Measurements from ENCODE around the gene RHOT2. TPM values are rescaled to one million over a fixed set of nuclear protein-coding genes. Genes with fewer than 3 reads are reported as not detected.
A peak's percentile ranks its signal among the peaks of the same experiment; 100 is the strongest.

The RHOT2 gene
- total RNA-seq, 1 experiment from 2014 or later, result 210 TPM

- Histone ChIP-seq H3K27ac (ENCODE audit: insufficient read length, low read depth, low read length) (no peak overlapping the region), H2BK5ac (ENCODE audit: insufficient read length, low read length) (no peak overlapping the region), H2BK120ac (ENCODE audit: low read depth, low read length, poor library complexity, severe bottlenecking) (no peak overlapping the region), H3K4me1 (ENCODE audit: insufficient read depth, low read length) (no peaks in the 10 kb centered on the region), H3K4ac (ENCODE audit: low read depth, low read length) (no peak overlapping the region), H3K79me1 (ENCODE audit: insufficient read depth, low read depth, low read length, poor library complexity, severe bottlenecking) (no peaks in the 10 kb centered on the region), H3K4me2 (ENCODE audit: insufficient read depth, insufficient read length, low read length) (peak overlapping the region; percentile 71), H2AK5ac (ENCODE audit: insufficient read length, low read length) (no peak overlapping the region), H3K27me3 (ENCODE audit: insufficient read depth, low read length) (no peaks in the 10 kb centered on the region), H2AFZ (ENCODE audit: low read length) (no peak overlapping the region), H3K56ac (ENCODE audit: insufficient read length, low read depth, low read length) (no peak overlapping the region), H3K79me2 (ENCODE audit: insufficient read depth, low read length) (peaks cover 2% of the 10 kb centered on the region; the same call in 1 of the 2 replicates), H3T11ph (ENCODE audit: low read length) (no peak overlapping the region), H3K23ac (ENCODE audit: insufficient read length, low read depth, low read length) (no peak overlapping the region), H4K20me1 (ENCODE audit: control insufficient read depth, insufficient read depth, insufficient read length) (no peaks in the 10 kb centered on the region), H3K9ac (ENCODE audit: extremely low read depth, insufficient read length, low read length) (peak overlapping the region; percentile 14), H3K23me2 (ENCODE audit: insufficient read length, low read depth, low read length, poor library complexity, severe bottlenecking) (peaks cover 11% of the 10 kb centered on the region), H3K14ac (ENCODE audit: insufficient read depth, low read length) (no peak overlapping the region), H4K8ac (replicated peaks; ENCODE audit: insufficient read length, low read depth, low read length) (no peak overlapping the region), H2BK15ac (ENCODE audit: low read depth, low read length) (no peak overlapping the region), H2BK20ac (ENCODE audit: low read depth, low read length, poor library complexity, severe bottlenecking) (no peak overlapping the region), H3K9me3 (ENCODE audit: control insufficient read depth, low read depth, low read length) (no peaks in the 10 kb centered on the region), H4K5ac (ENCODE audit: insufficient read length, low read depth, low read length) (no peak overlapping the region), H3K18ac (ENCODE audit: insufficient read length, low read depth, low read length) (no peak overlapping the region), H2BK12ac (ENCODE audit: insufficient read length, low read depth, low read length) (no peak overlapping the region), H4K91ac (ENCODE audit: insufficient read length, low read depth, low read length) (no peak overlapping the region)
- no peak overlapping the region for H3K27ac Mint-ChIP-seq
- DNase-seq, result no peak
- peak overlapping the region; percentile 81 to 86 for H3K4me3 Mint-ChIP-seq
- no peaks in the 10 kb centered on the region for H3K9me3 Mint-ChIP-seq
- no peaks in the 10 kb centered on the region; the same call in 1 of the 2 replicates for H3K27me3 Mint-ChIP-seq (ENCODE audit: low read depth)
- no CpG with 5 or more reads among the region's 44 CpGs for WGBS (ENCODE audit: extremely low coverage, insufficient read length, low lambda C conversion rate)
- H3K4me1 Mint-ChIP-seq, result peaks cover 17 to 35% of the 10 kb centered on the region in 2 experiments
- peaks cover 14 to 33% (median 32%) of the 10 kb centered on the region in 3 experiments; a peak in 6 of 7 replicates for H3K36me3 Mint-ChIP-seq (ENCODE audit: insufficient read depth in 1 of 3, low read depth in 3 of 3)
- TF ChIP-seq, protein P1, sequence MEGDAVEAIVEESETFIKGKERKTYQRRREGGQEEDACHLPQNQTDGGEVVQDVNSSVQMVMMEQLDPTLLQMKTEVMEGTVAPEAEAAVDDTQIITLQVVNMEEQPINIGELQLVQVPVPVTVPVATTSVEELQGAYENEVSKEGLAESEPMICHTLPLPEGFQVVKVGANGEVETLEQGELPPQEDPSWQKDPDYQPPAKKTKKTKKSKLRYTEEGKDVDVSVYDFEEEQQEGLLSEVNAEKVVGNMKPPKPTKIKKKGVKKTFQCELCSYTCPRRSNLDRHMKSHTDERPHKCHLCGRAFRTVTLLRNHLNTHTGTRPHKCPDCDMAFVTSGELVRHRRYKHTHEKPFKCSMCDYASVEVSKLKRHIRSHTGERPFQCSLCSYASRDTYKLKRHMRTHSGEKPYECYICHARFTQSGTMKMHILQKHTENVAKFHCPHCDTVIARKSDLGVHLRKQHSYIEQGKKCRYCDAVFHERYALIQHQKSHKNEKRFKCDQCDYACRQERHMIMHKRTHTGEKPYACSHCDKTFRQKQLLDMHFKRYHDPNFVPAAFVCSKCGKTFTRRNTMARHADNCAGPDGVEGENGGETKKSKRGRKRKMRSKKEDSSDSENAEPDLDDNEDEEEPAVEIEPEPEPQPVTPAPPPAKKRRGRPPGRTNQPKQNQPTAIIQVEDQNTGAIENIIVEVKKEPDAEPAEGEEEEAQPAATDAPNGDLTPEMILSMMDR (conservative IDR thresholded peaks at IDR 0.05), result 0 out of 3 replicates have a peak, but pooled peaks have one; percentile 16
These were observed 13.2 kb downstream of the RHOT2 start for GRCh38 chr16:680967-681745.

Measured in H9 (cell line).